ENCODE measurements around the gene MYH6. TPM values are rescaled to one million over a fixed set of nuclear protein-coding genes. Genes with fewer than 3 reads are reported as not detected.

MYH6 gene
- polyA plus RNA-seq, 12 donors, result 2.4 to 8.2 (median 5.4) TPM; not detected in 1

GRCh38 chr14:23377573-23378563 lies 30.2 kb downstream of the MYH6 start:
- DNase-seq, result no peak

- no peak for DNase-seq
Measured at GRCh38 chr14:23377198-23377550, 30.9 kb downstream of the MYH6 start.

- DNase-seq, result peak; percentile 31
Measured at GRCh38 chr14:23376482-23377197, 31.4 kb downstream of the MYH6 start, which contains the start of gene CMTM5. Gene CMTM5, plus strand, starts transcription at chr14:23377046. Its CDS starts 206 bp downstream, at chr14:23377252.

GRCh38 chr14:23375527-23376251 lies 32.4 kb downstream of the MYH6 start:
- no peak for DNase-seq

- no peak for DNase-seq
Measured at GRCh38 chr14:23373041-23373440, 35.0 kb downstream of the MYH6 start.

- no peak for DNase-seq
Measured at GRCh38 chr14:23372509-23372908, 35.6 kb downstream of the MYH6 start, which contains the start of gene IL25. Gene IL25, plus strand, starts transcription at chr14:23372809.

- no peak for DNase-seq
Measured at GRCh38 chr14:23371865-23372264, 36.2 kb downstream of the MYH6 start.

GRCh38 chr14:23370221-23370620 lies 37.9 kb downstream of the MYH6 start:
- no peak for DNase-seq

GRCh38 chr14:23366426-23366921 lies 41.6 kb downstream of the MYH6 start:
- DNase-seq, result peak; percentile 68

GRCh38 chr14:23365732-23366425 lies 42.2 kb downstream of the MYH6 start:
- peak; percentile 88 for DNase-seq

GRCh38 chr14:23365036-23365731 lies 42.9 kb downstream of the MYH6 start, which contains the start of gene EFS:
Gene EFS, minus strand, starts transcription at chr14:23365172. Its CDS starts 147 bp downstream, at chr14:23365025.
- peak; percentile 77 for DNase-seq

GRCh38 chr14:23364164-23365035 lies 43.7 kb downstream of the MYH6 start:
- DNase-seq, result peak; percentile 74

GRCh38 chr14:23362200-23362599 lies 45.9 kb downstream of the MYH6 start:
- DNase-seq, result no peak

- DNase-seq, result no peak
Measured at GRCh38 chr14:23361763-23362162, 46.3 kb downstream of the MYH6 start.

- DNase-seq, result no peak
Measured at GRCh38 chr14:23361320-23361719, 46.8 kb downstream of the MYH6 start.

GRCh38 chr14:23360496-23360895 lies 47.6 kb downstream of the MYH6 start:
- DNase-seq, result no peak

- DNase-seq, result no peak
Measured at GRCh38 chr14:23359722-23360447, 48.2 kb downstream of the MYH6 start.

- no peak for DNase-seq
Measured at GRCh38 chr14:23359167-23359626, 48.9 kb downstream of the MYH6 start.
